Kidney (tissue), 14 donors: Measurements from ENCODE around the gene PPP2R5A. TPM values are rescaled to one million over a fixed set of nuclear protein-coding genes. Genes with fewer than 3 reads are reported as not detected.

ENCODE experiments used
- DNase-seq, 5 donors: peaks; one replicate each; pipeline ENCODE4 v3.0.0-alpha.2; 2013 to 2020
- FAIRE-seq: peaks from 2 replicates; lab custom pipeline; 2012; peaks lifted over from hg19 to GRCh38; lab: Jason Lieb, UNC
- H3K27ac ChIP-seq, 2 donors: one replicate each; pipeline ENCODE4 v1.7.0; 2013; ENCODE audit warnings: low read depth in 2 of 2, low read length in 2 of 2, inconsistent platforms in 1 of 2
- H3K27me3 ChIP-seq: one replicate; pipeline ENCODE4 v1.7.1; 2013; ENCODE audit warnings: low read length, inconsistent platforms; ENCODE audit not compliant: control insufficient read depth, insufficient read depth
- H3K36me3 ChIP-seq, 3 donors: one replicate each; pipeline versions ENCODE4 v1.7.0 to v1.7.1; 2013; ENCODE audit warnings: low read length in 3 of 3, control low read depth in 1 of 3, inconsistent platforms in 1 of 3; ENCODE audit not compliant: insufficient read depth in 3 of 3, control insufficient read depth in 2 of 3
- H3K4me1 ChIP-seq, 3 donors: one replicate each; pipeline versions ENCODE4 v1.7.0 to v1.7.1; 2013; ENCODE audit warnings: low read length in 3 of 3, inconsistent platforms in 1 of 3, low read depth in 1 of 3; ENCODE audit not compliant: control insufficient read depth in 2 of 3, insufficient read depth in 2 of 3
- H3K4me3 ChIP-seq, 3 donors: one replicate each; pipeline versions ENCODE4 v1.7.0 to v1.8.1; 2013; ENCODE audit warnings: low read length in 3 of 3, control low read depth in 1 of 3, inconsistent platforms in 1 of 3
- H3K9ac ChIP-seq, 3 donors: one replicate each; pipeline versions ENCODE4 v1.7.0 to v1.7.1; 2013; ENCODE audit warnings: low read length in 3 of 3, control low read depth in 1 of 3, inconsistent platforms in 1 of 3
- H3K9me3 ChIP-seq, 3 donors: one replicate each; pipeline versions ENCODE4 v1.7.0 to v1.7.1; 2013; ENCODE audit warnings: low read length in 3 of 3, control low read depth in 1 of 3, inconsistent platforms in 1 of 3; ENCODE audit not compliant: control insufficient read depth in 2 of 3, insufficient read depth in 1 of 3
- CTCF ChIP-seq: IDR thresholded peaks from 3 replicates; pipeline ENCODE4 v1.5.1; 2012; ENCODE audit warnings: mild to moderate bottlenecking, moderate library complexity, borderline replicate concordance; ENCODE audit not compliant: insufficient read depth; ENCODE audit errors: extremely low read depth
- intact Hi-C: fragments of 100-400 bp; cut with DNase I; formaldehyde crosslinking; loops from one replicate; pipeline ENCODE4 v1.11.1; 2022
- polyA plus RNA-seq: library from polyadenylated mRNA; stranded (reverse); fragments of 350-450 nt; fragmentation: Illumina TruSeq; extraction: RNeasy Lipid Tissue Mini Kit (QIAGEN cat#74804); gene quantifications from one replicate; pipeline ENCODE4 v1.2.3, GENCODE V29; 2014; ENCODE audit warnings: low read depth, low replicate concordance; ENCODE audit not compliant: insufficient read depth
- total RNA-seq: library from RNA; stranded (reverse); fragmentation: NEBNext Ultra II Directional; extraction: Animal tissue kit (Norgen Biotek cat#: 25700); gene quantifications from one replicate; pipeline ENCODE4 v1.2.1, GENCODE V29; 2021
- donor health status: control.
- donor health status: control.
- donor health status: control.
- donor health status: control.
- donor health status: control.
- donor health status: DM: yes; HTN: yes; CAD: no.
- donor health status: Normal renal cell carcinoma (clear cell type).

PPP2R5A gene
- total and polyA plus RNA-seq, 2 donors from 2014 or later, result 36.6 to 67.3 TPM

DNA sequence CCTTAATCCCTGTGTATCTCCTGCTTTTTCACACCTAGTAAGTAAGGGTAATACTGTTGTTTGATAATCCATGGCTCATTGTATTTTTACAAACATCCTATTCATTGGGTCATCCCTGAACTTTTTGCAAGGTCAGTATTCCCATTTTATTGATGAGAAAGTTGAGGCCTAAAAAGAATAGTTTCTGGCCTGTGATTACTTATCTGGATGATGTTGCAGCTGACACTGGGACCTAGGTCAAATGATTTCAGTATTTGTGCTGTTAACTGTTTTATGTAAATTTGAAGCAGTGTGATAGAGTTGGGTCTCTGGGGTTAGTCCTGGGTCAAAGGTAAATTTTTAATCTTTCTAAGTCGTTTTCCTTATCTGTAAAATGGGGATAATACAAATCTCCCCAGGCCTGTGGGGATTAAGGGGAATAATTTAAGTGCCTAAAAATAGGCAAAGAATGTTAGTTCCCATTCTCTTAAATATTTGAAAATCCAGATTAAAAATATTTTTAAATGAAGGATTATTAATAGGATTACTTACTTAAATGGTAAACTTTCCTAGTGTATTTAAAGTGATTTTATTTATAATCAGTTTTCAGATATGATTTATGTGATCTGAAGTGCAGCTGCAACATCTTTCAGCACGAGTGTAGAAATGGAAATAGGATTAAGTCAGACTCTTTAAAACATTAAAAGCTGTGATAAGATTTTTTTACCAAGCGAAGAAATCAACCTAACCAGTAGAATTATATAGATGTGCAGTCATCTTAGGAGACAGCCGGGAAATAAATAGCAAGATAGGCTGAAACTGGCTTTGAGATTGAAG is 4.3 kb downstream of the PPP2R5A start:
- Histone ChIP-seq H3K36me3 (no peaks in the 10 kb centered on the region), H3K9me3 (no peaks in the 10 kb centered on the region), H3K27ac (no peak overlapping the region), H3K27me3 (no peaks in the 10 kb centered on the region), H3K4me1 (peaks cover 0 to 22% (median 4%) of the 10 kb centered on the region in 3 donors), H3K9ac (no peak overlapping the region), H3K4me3 (peak overlapping the region in 2 of 3 donors; percentile 11 to 21)
- intact Hi-C loops, result no loop called here
- no peak for TF ChIP-seq CTCF
- no peak for DNase-seq
- no peak for FAIRE-seq

DNA sequence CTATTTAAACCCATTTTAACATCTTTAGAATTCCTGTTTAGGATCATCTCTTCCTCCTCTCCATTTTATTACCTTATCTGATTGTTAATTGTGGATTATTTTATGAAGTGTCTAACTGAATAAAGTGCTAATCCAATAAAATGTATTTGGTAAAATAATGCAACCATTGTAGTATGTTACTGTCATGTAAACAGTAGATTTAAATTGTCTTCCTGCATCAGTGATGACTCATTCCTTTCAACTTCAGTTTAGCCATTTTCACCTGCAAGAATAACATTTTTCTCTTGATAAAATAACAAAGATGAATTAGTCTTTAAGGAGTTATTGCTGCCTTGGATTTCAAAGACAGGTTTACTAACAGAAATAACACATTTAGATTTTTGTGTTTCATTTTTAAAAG is 5.4 kb downstream of the PPP2R5A start:
- no peak overlapping the region for H3K27ac ChIP-seq
- H3K27me3 ChIP-seq, result no peaks in the 10 kb centered on the region
- DNase-seq, result no peak
- H3K4me1 ChIP-seq, result peaks cover 0 to 22% (median 4%) of the 10 kb centered on the region in 3 donors
- no peaks in the 10 kb centered on the region for H3K36me3 ChIP-seq
- H3K9ac ChIP-seq, result no peak overlapping the region
- H3K9me3 ChIP-seq, result no peaks in the 10 kb centered on the region
- H3K4me3 ChIP-seq, result no peak overlapping the region
- no peak for FAIRE-seq
- no peak for TF ChIP-seq CTCF
- intact Hi-C loops, result no loop called here

DNA sequence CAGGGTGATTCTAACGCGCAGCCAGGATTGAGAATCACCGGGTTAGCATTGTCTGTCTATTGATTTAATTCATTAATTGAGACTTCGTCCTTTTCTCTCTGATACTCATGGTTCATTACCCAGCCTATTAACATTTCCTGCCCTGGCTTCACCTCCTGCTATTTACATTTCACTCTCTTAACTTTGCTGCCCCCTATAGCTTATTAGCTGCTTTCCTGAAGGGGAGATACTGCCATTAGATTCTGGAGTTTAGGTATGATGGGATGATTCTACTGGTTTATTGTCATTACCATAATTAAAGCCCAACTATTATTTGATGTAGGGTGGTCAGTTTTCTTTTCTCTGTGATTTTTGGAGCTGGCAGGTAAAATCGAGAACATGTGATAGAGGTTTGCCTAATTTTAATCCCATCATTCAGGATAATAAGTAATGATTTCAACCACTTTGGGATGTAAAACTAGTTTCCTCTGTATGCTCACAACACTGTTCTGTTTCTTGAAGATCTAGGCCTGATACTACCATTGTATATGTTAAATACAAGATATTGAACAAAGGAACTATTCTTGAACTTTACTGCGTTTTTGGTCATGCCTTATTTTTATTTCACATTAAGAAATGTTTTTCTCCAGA is 6.4 kb downstream of the PPP2R5A start:
- peak; percentile 65 for TF ChIP-seq CTCF
- Histone ChIP-seq H3K36me3 (no peaks in the 10 kb centered on the region), H3K27me3 (no peaks in the 10 kb centered on the region), H3K9me3 (no peaks in the 10 kb centered on the region), H3K4me3 (no peak overlapping the region), H3K27ac (no peak overlapping the region), H3K9ac (no peak overlapping the region), H3K4me1 (peaks cover 0 to 22% (median 4%) of the 10 kb centered on the region in 3 donors)
- intact Hi-C loops, result no loop called here
- FAIRE-seq (peak; percentile 39), DNase-seq (peak in 2 of 5 donors; percentile 79)
